HEK293T (cell line): ENCODE measurements around the gene LASP1NB.

Source experiments
- ELF4 ChIP-seq: fragments of 450-650 bp; IDR thresholded peaks from 2 replicates; pipeline ENCODE4 v1.6.1; 2017; ENCODE audit warnings: antibody characterized with exemption
- FOXK2 ChIP-seq: fragments of 450-650 bp; IDR thresholded peaks from 2 replicates; pipeline ENCODE4 v1.6.1; 2016; ENCODE audit warnings: mild to moderate bottlenecking
- FOXM1 ChIP-seq: fragments of 450-650 bp; IDR thresholded peaks from 2 replicates; pipeline ENCODE4 v1.6.1; 2017; ENCODE audit warnings: mild to moderate bottlenecking, borderline replicate concordance
- PKNOX1 ChIP-seq: fragments of 450-650 bp; IDR thresholded peaks from 2 replicates; pipeline ENCODE4 v1.6.1; 2016
- SP1 ChIP-seq: fragments of 450-650 bp; IDR thresholded peaks from 2 replicates; pipeline ENCODE4 v1.6.1; 2017
- TARDBP ChIP-seq: fragments of 450-650 bp; IDR thresholded peaks from 2 replicates; pipeline ENCODE4 v1.6.1; 2016
- ZNF384 ChIP-seq: fragments of 450-650 bp; IDR thresholded peaks from 2 replicates; pipeline ENCODE4 v1.6.1; 2016

GRCh38 chr17:38882870-38883269, 42.5 kb upstream of the LASP1NB start:
- TF ChIP-seq PKNOX1 (no peak), FOXK2 (no peak), ELF4 (no peak), ZNF384 (no peak), FOXM1 (no peak), TARDBP (no peak), SP1 (no peak)
